NB4 (cell line): Measurements from ENCODE around the gene PMAIP1.

ENCODE experiments used
- DNase-seq: peaks from one replicate; pipeline ENCODE4 v3.0.0; 2010; ENCODE audit warnings: low read depth
- H3K4me3 ChIP-seq: one replicate; pipeline ENCODE4 v1.5.1; 2011; ENCODE audit warnings: mild to moderate bottlenecking, low read depth, low read length, moderate library complexity
- CTCF ChIP-seq: IDR thresholded peaks from one replicate; pipeline ENCODE4 v1.5.1; 2012; ENCODE audit warnings: low read depth, low read length
- MAX ChIP-seq: IDR thresholded peaks from 2 replicates; pipeline ENCODE4 v1.6.1; 2011; ENCODE audit warnings: low read depth, low read length
- MYC ChIP-seq: IDR thresholded peaks from 2 replicates; pipeline ENCODE4 v1.6.1; 2011; ENCODE audit warnings: low read depth, low read length
- POLR2A ChIP-seq: IDR thresholded peaks from 2 replicates; pipeline ENCODE4 v1.6.1; 2011; ENCODE audit warnings: mild to moderate bottlenecking; ENCODE audit not compliant: insufficient read length; ENCODE audit errors: extremely low read depth

The PMAIP1 gene

GRCh38 chr18:59917422-59917821 is 17.6 kb downstream of the PMAIP1 start:
- H3K4me3 ChIP-seq, result no peak overlapping the region
- peak; percentile 87 for DNase-seq
- TF ChIP-seq MAX (no peak), CTCF (no peak), MYC (no peak), POLR2A (no peak)

- peak; percentile 93 for DNase-seq
- TF ChIP-seq POLR2A, result no peak
- peak; percentile 40; the same call in 1 of the 2 replicates for TF ChIP-seq MYC
- TF ChIP-seq CTCF, result no peak
- TF ChIP-seq MAX, result no peak
- no peak overlapping the region for H3K4me3 ChIP-seq
Measured at GRCh38 chr18:59918320-59918755, 18.5 kb downstream of the PMAIP1 start.

GRCh38 chr18:59918997-59919396 is 19.2 kb downstream of the PMAIP1 start:
- DNase-seq, result no peak
- no peak overlapping the region for H3K4me3 ChIP-seq

GRCh38 chr18:59921384-59921891 is 21.6 kb downstream of the PMAIP1 start:
- H3K4me3 ChIP-seq, result no peak overlapping the region
- TF ChIP-seq MAX, result no peak
- TF ChIP-seq CTCF, result no peak
- no peak for TF ChIP-seq MYC
- TF ChIP-seq POLR2A, result no peak
- peak; percentile 90 for DNase-seq

More at GRCh38 chr18:59918997-59919396, 19.2 kb downstream of the PMAIP1 start:
- TF ChIP-seq MAX (no peak), POLR2A (no peak), CTCF (no peak), MYC (no peak)

- TF ChIP-seq MYC (no peak), MAX (no peak), POLR2A (no peak), CTCF (no peak)
- DNase-seq, result no peak
- no peak overlapping the region for H3K4me3 ChIP-seq
Measured at GRCh38 chr18:59923539-59924196, 23.9 kb downstream of the PMAIP1 start.

GRCh38 chr18:59926131-59926530 is 26.3 kb downstream of the PMAIP1 start:
- TF ChIP-seq MAX (no peak), POLR2A (no peak), CTCF (no peak), MYC (no peak)

More at GRCh38 chr18:59926131-59926530, 26.3 kb downstream of the PMAIP1 start:
- DNase-seq, result no peak
- H3K4me3 ChIP-seq, result no peak overlapping the region
